H9 (cell line): ENCODE measurements around the gene ZNF705A. TPM values are rescaled to one million over a fixed set of nuclear protein-coding genes. Genes with fewer than 3 reads are reported as not detected.
"Not testable (repeated sequence)": the region's sequence is repeated elsewhere in the genome, so short reads cannot be mapped to it uniquely, and the experiment has no call there.

ENCODE experiments used
- DNase-seq: peaks from one replicate; pipeline ENCODE4 v3.0.0-alpha.2; 2017
- H2AFZ ChIP-seq: one replicate; pipeline ENCODE4 v1.6.1; 2013; ENCODE audit warnings: mild to moderate bottlenecking, low read length, control low read depth, moderate library complexity
- H2AK5ac ChIP-seq: 2 replicates; pipeline ENCODE4 v1.6.1; 2013; ENCODE audit warnings: low read length, control low read depth, mixed read lengths; ENCODE audit not compliant: insufficient read length
- H2BK120ac ChIP-seq: one replicate; pipeline ENCODE4 v1.6.1; 2013; ENCODE audit warnings: low read depth, mild to moderate bottlenecking, low read length, control low read depth, inconsistent platforms; ENCODE audit not compliant: poor library complexity, severe bottlenecking
- H2BK12ac ChIP-seq: 2 replicates; pipeline ENCODE4 v1.6.1; 2013; ENCODE audit warnings: low read length, control low read depth, mixed read lengths, low read depth; ENCODE audit not compliant: insufficient read length
- H2BK15ac ChIP-seq: 2 replicates; pipeline ENCODE4 v1.6.1; 2013; ENCODE audit warnings: low read depth, low read length, control low read depth
- H2BK20ac ChIP-seq: one replicate; pipeline ENCODE4 v1.6.1; 2013; ENCODE audit warnings: low read depth, mild to moderate bottlenecking, low read length, control low read depth, inconsistent platforms; ENCODE audit not compliant: poor library complexity, severe bottlenecking
- H2BK5ac ChIP-seq: 2 replicates; pipeline ENCODE4 v1.6.1; 2013; ENCODE audit warnings: low read length, control low read depth, mixed read lengths; ENCODE audit not compliant: insufficient read length
- H3K14ac ChIP-seq: 2 replicates; pipeline ENCODE4 v1.6.1; 2013; ENCODE audit warnings: low read length, control low read depth; ENCODE audit not compliant: insufficient read depth
- H3K18ac ChIP-seq: 2 replicates; pipeline ENCODE4 v1.6.1; 2013; ENCODE audit warnings: low read depth, mild to moderate bottlenecking, mixed read lengths, low read length, control low read depth; ENCODE audit not compliant: insufficient read length
- H3K23ac ChIP-seq: 2 replicates; pipeline ENCODE4 v1.6.1; 2013; ENCODE audit warnings: low read length, control low read depth, mixed read lengths, low read depth; ENCODE audit not compliant: insufficient read length
- H3K23me2 ChIP-seq: 2 replicates; pipeline ENCODE4 v1.6.1; 2013; ENCODE audit warnings: low read depth, mild to moderate bottlenecking, mixed read lengths, low read length, control low read depth; ENCODE audit not compliant: insufficient read length, poor library complexity, severe bottlenecking
- H3K27ac ChIP-seq: 2 replicates; pipeline ENCODE4 v1.5.1; 2013; ENCODE audit warnings: low read length, control low read depth, mixed read lengths, low read depth; ENCODE audit not compliant: insufficient read length
- H3K27me3 ChIP-seq: 2 replicates; pipeline ENCODE4 v1.6.1; 2013; ENCODE audit warnings: low read length, control low read depth, inconsistent platforms; ENCODE audit not compliant: insufficient read depth
- H3K4ac ChIP-seq: 2 replicates; pipeline ENCODE4 v1.6.1; 2013; ENCODE audit warnings: low read depth, mild to moderate bottlenecking, control low read depth, inconsistent platforms, low read length, moderate library complexity
- H3K4me1 ChIP-seq: 2 replicates; pipeline ENCODE4 v1.6.1; 2013; ENCODE audit warnings: low read length, control low read depth, inconsistent platforms; ENCODE audit not compliant: insufficient read depth
- H3K4me2 ChIP-seq: 2 replicates; pipeline ENCODE4 v1.6.1; 2013; ENCODE audit warnings: low read length, control low read depth, mixed read lengths; ENCODE audit not compliant: insufficient read length, insufficient read depth
- H3K56ac ChIP-seq: 2 replicates; pipeline ENCODE4 v1.6.1; 2013; ENCODE audit warnings: low read depth, mild to moderate bottlenecking, mixed read lengths, low read length, control low read depth; ENCODE audit not compliant: insufficient read length
- H3K79me1 ChIP-seq: 2 replicates; pipeline ENCODE4 v1.6.1; 2013; ENCODE audit warnings: low read depth, mild to moderate bottlenecking, moderate library complexity, low read length, control low read depth, inconsistent platforms; ENCODE audit not compliant: insufficient read depth, poor library complexity, severe bottlenecking
- H3K79me2 ChIP-seq: 2 replicates; pipeline ENCODE4 v1.6.1; 2013; ENCODE audit warnings: low read length, control low read depth, inconsistent platforms; ENCODE audit not compliant: insufficient read depth
- H3K9ac ChIP-seq: 2 replicates; pipeline ENCODE4 v1.6.1; 2013; ENCODE audit warnings: low read length, control low read depth, mixed read lengths; ENCODE audit not compliant: insufficient read length; ENCODE audit errors: extremely low read depth
- H3K9me3 ChIP-seq: one replicate; pipeline ENCODE4 v1.6.1; 2013; ENCODE audit warnings: low read depth, low read length, inconsistent platforms; ENCODE audit not compliant: control insufficient read depth
- H3T11ph ChIP-seq: one replicate; pipeline ENCODE4 v1.6.1; 2013; ENCODE audit warnings: mild to moderate bottlenecking, low read length, control low read depth, inconsistent platforms
- H4K20me1 ChIP-seq: one replicate; pipeline ENCODE4 v1.6.1; 2013; ENCODE audit not compliant: control insufficient read depth, insufficient read length, insufficient read depth
- H4K5ac ChIP-seq: 2 replicates; pipeline ENCODE4 v1.6.1; 2013; ENCODE audit warnings: low read depth, mild to moderate bottlenecking, mixed read lengths, low read length, control low read depth; ENCODE audit not compliant: insufficient read length
- H4K8ac ChIP-seq: replicated peaks from 2 replicates; pipeline ENCODE4 v1.6.1; 2013; ENCODE audit warnings: low read length, control low read depth, mixed read lengths, low read depth; ENCODE audit not compliant: insufficient read length
- H4K91ac ChIP-seq: 2 replicates; pipeline ENCODE4 v1.6.1; 2013; ENCODE audit warnings: low read depth, mild to moderate bottlenecking, moderate library complexity, mixed read lengths, low read length, control low read depth; ENCODE audit not compliant: insufficient read length
- H3K27ac Mint-ChIP-seq, 3 experiments: 2 replicates in 2 of 3; 3 replicates in 1 of 3; pipeline ENCODE4 v1.8.0; 2020 to 2021; ENCODE audit warnings: mixed read lengths in 3 of 3, mild to moderate bottlenecking in 1 of 3, moderate library complexity in 1 of 3
- H3K27me3 Mint-ChIP-seq: 2 replicates; pipeline ENCODE4 v1.8.0; 2021; ENCODE audit warnings: low read depth, mild to moderate bottlenecking, moderate library complexity, mixed read lengths
- H3K36me3 Mint-ChIP-seq, 3 experiments: 2 replicates in 2 of 3; 3 replicates in 1 of 3; pipeline ENCODE4 v1.8.0; 2020 to 2021; ENCODE audit warnings: low read depth in 3 of 3, mixed read lengths in 3 of 3; ENCODE audit not compliant: insufficient read depth in 1 of 3
- H3K4me1 Mint-ChIP-seq, 2 experiments: 2 replicates each; pipeline ENCODE4 v1.8.0; 2020; ENCODE audit warnings: mixed read lengths in 2 of 2
- H3K4me3 Mint-ChIP-seq, 2 experiments: 2 replicates in 1 of 2; 3 replicates in 1 of 2; pipeline ENCODE4 v1.8.0; 2020 to 2021; ENCODE audit warnings: mild to moderate bottlenecking in 2 of 2, mixed read lengths in 2 of 2, moderate library complexity in 1 of 2
- H3K9me3 Mint-ChIP-seq, 2 experiments: 2 replicates in 1 of 2; 3 replicates in 1 of 2; pipeline ENCODE4 v1.8.0; 2020; ENCODE audit warnings: mild to moderate bottlenecking in 2 of 2, mixed read lengths in 2 of 2, moderate library complexity in 1 of 2
- WGBS: extraction: QIAGEN DNeasy Blood & Tissue Kit; methylation state at CpG from one replicate; pipeline ENCODE4 v1.1.7; 2013; ENCODE audit warnings: missing lambda C conversion rate, low lambda C conversion rate, mixed read lengths; ENCODE audit not compliant: insufficient read length; ENCODE audit errors: extremely low coverage; 5-methylcytosine and 5-hydroxymethylcytosine counted together
- total RNA-seq: library from RNA; stranded (reverse); gene quantifications from 2 replicates; pipeline ENCODE4 v1.2.1, GENCODE V29; 2021

Gene ZNF705A
- total RNA-seq, 1 experiment from 2014 or later, result not detected

DNA sequence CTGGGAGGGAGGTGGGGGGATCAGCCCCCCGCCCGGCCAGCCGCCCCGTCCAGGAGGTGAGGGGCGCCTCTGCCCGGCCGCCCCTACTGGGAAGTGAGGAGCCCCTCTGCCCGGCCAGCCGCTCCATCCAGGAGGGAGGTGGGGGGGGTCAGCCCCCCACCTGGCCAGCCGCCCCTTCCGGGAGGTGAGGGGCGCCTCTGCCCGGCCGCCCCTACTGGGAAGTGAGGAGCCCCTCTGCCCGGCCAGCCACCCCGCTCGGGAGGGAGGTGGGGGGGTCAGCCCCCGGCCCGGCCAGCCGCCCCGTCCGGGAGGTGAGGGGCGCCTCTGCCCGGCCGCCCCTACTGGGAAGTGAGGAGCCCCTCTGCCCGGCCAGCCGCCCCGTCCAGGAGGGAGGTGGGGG lies 27.4 kb downstream of the ZNF705A start:
- H3K27me3 ChIP-seq, H3K4me3 Mint-ChIP-seq, H2AFZ ChIP-seq, H4K5ac ChIP-seq, H2BK12ac ChIP-seq, H3K4me1 ChIP-seq, DNase-seq, H3K27ac ChIP-seq, H4K91ac ChIP-seq, H3K23me2 ChIP-seq, H3K4ac ChIP-seq, H3K23ac ChIP-seq, H3K27ac Mint-ChIP-seq, H3K14ac ChIP-seq, H4K20me1 ChIP-seq, H3K9me3 ChIP-seq, H2BK5ac ChIP-seq, H2BK15ac ChIP-seq, H3K79me1 ChIP-seq, H3K9ac ChIP-seq, H3K18ac ChIP-seq, H2BK20ac ChIP-seq, H2AK5ac ChIP-seq, H3K27me3 Mint-ChIP-seq, H2BK120ac ChIP-seq, H4K8ac ChIP-seq, H3K4me2 ChIP-seq, H3K56ac ChIP-seq, H3K9me3 Mint-ChIP-seq, H3T11ph ChIP-seq, H3K79me2 ChIP-seq: not testable (repeated sequence)
- Mint-ChIP-seq H3K36me3 (peaks cover 2 to 10% (median 7%) of the 10 kb centered on the region in 3 experiments; a peak in 4 of 7 replicates), H3K4me1 (peaks cover 11 to 14% of the 10 kb centered on the region in 2 experiments)
- no CpG with 5 or more reads among the region's 28 CpGs for WGBS
